Ovary (tissue), 3 donors: Measurements from ENCODE around the gene SCO2.

Source experiments
- CTCF ChIP-seq, 3 donors: fragments of 450-650 bp in 2 of 3; fragments of 200-600 bp in 1 of 3; IDR thresholded peaks; one replicate each; pipeline versions ENCODE4 v1.5.1 to v1.8.0; 2016 to 2022; ENCODE audit warnings: antibody characterized with exemption in 3 of 3, mild to moderate bottlenecking in 1 of 3
- POLR2A ChIP-seq: fragments of 450-650 bp; IDR thresholded peaks from one replicate; pipeline ENCODE4 v1.6.1; 2017; ENCODE audit warnings: antibody characterized with exemption, mild to moderate bottlenecking, moderate library complexity
- donor health status: DM: no; HTN: no; CAD: no.

- TF ChIP-seq CTCF (IDR thresholded peaks at IDR 0.05) (no peak), POLR2A (no peak)
These were observed 43.2 kb upstream of the SCO2 start for GRCh38 chr22:50568626-50569025.
